Gastrocnemius medialis (tissue), 4 donors: ENCODE results near the gene PDE9A. TPM values are rescaled to one million over a fixed set of nuclear protein-coding genes. Genes with fewer than 3 reads are reported as not detected.

ENCODE experiments used
- ATAC-seq, 2 donors: fragments of 150-250 bp; one replicate each; pipeline ENCODE4 v1.9.1; 2016
- DNase-seq, 2 donors: peaks; one replicate each; pipeline ENCODE4 v3.0.0-alpha.2; 2019
- H3K27ac ChIP-seq, 4 donors: fragments of 200-600 bp; sonication (generic); 1 replicate in 1 of 4; 2 replicates in 3 of 4; pipeline ENCODE4 v1.5.1; 2016 to 2018; ENCODE audit warnings: mild to moderate bottlenecking in 2 of 4, moderate library complexity in 1 of 4
- H3K27me3 ChIP-seq, 3 donors: fragments of 200-600 bp; sonication (generic) in 2 of 3; 1 replicate in 1 of 3; 2 replicates in 2 of 3; pipeline versions ENCODE4 v1.5.1 to v1.6.0; 2016 to 2019; ENCODE audit warnings: mild to moderate bottlenecking in 1 of 3, moderate library complexity in 1 of 3
- H3K36me3 ChIP-seq, 2 donors: fragments of 200-600 bp; sonication (generic) in 1 of 2; one replicate each; pipeline ENCODE4 v1.5.1; 2017 to 2018
- H3K4me1 ChIP-seq, 2 donors: fragments of 200-600 bp; sonication (generic) in 1 of 2; one replicate each; pipeline ENCODE4 v1.5.1; 2016 to 2017; ENCODE audit warnings: mild to moderate bottlenecking in 2 of 2
- H3K4me3 ChIP-seq, 4 donors: fragments of 200-600 bp; sonication (generic) in 3 of 4; 1 replicate in 1 of 4; 2 replicates in 3 of 4; pipeline ENCODE4 v1.5.1; 2016 to 2019; ENCODE audit warnings: mild to moderate bottlenecking in 2 of 4
- H3K9me3 ChIP-seq, 3 donors: fragments of 200-600 bp; sonication (generic) in 2 of 3; 1 replicate in 1 of 3; 2 replicates in 2 of 3; pipeline ENCODE4 v1.5.1; 2016 to 2019
- POLR2A ChIP-seq, 2 donors: fragments of 450-650 bp; IDR thresholded peaks; one replicate each; pipeline ENCODE4 v1.6.1; 2017; ENCODE audit warnings: antibody characterized with exemption in 2 of 2, mild to moderate bottlenecking in 2 of 2, moderate library complexity in 2 of 2
- in situ Hi-C, 4 donors: fragments of 200-750 bp; cut with MboI; loops; one replicate each; pipeline versions ENCODE4 v1.15.0 to v1.8.0; 2017; ENCODE audit warnings: low sequenced_read_pairs in 4 of 4
- intact Hi-C: fragments of 100-400 bp; cut with DNase I; formaldehyde crosslinking; loops from one replicate; pipeline ENCODE4 v1.15.1; 2023; ENCODE audit warnings: low total_unique reads
- total RNA-seq, 4 donors: library from RNA; depleted of rRNA; stranded (reverse); fragments of >200 nt; gene quantifications; one replicate each; pipeline versions ENCODE4 v1.1.0 to v1.2.3, GENCODE V29; 2016
- TF ChIP-seq, protein P1 (sequence below), 5 experiments: fragments of 450-650 bp in 3 of 5; fragments of 200-600 bp in 2 of 5; sonication (generic) in 2 of 5; IDR thresholded peaks in 4 of 5; conservative IDR thresholded peaks in 1 of 5; 1 replicate in 4 of 5; 2 replicates in 1 of 5; pipeline ENCODE4 v1.5.1; 2016 to 2019; ENCODE audit warnings: antibody characterized with exemption in 5 of 5, mild to moderate bottlenecking in 3 of 5, moderate library complexity in 3 of 5

The PDE9A gene
- total RNA-seq, 4 donors from 2014 or later: 1.4 to 4.5 (median 1.8) TPM

DNA sequence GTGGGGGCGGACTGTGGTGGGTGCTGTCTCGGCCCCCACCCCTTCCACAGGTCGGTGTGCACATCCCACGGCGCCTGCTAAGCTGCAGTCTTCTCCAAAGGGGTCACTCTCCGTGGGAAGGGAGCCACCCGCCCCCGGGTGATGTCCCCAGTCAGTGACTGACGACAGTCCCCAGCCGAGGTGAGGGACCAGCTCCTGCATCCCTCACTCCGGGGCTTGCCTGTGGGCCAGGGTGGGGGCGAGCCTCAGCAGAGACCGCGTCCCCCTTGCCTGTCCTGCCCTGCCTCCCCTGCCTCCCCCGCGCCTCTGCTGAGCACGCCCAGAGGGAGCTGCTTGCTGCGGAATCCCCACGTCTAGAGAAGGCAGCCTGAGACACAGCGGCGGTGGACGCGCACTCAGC lies 35.9 kb upstream of the PDE9A start:
- no peak for ATAC-seq
- in situ Hi-C loops: loop anchor here in 1 of 4 donors (25.0 kb wide), 1 partner anchor 195 kb away; no protein-coding TSS in a partner anchor
- peaks cover 28 to 44% (median 40%) of the 10 kb centered on the region in 3 donors for H3K27me3 ChIP-seq

DNA sequence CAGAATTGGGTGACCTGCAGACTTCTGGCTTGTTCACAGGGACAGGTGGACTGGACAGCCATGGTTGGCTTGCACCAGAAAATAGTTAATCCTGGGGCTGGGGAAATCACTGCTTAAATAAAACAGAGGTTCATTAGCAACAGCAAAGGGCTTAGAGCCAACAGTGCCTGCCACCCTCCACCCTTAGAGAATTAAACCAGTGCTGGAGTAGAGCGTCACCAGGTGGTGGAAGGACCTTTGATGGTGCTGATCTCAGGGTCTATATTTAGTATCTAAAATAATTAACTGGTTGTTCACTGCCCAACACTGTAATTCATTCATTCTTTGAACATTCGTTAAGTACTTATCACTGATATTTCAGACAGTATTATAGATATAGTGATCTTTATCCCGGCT lies 34.7 kb upstream of the PDE9A start:
- H3K9me3 ChIP-seq: no peaks in the 10 kb centered on the region
- in situ Hi-C loops: loop anchor here in 1 of 4 donors (25.0 kb wide), 1 partner anchor 194 kb away; no protein-coding TSS in a partner anchor
- TF ChIP-seq, protein P1, sequence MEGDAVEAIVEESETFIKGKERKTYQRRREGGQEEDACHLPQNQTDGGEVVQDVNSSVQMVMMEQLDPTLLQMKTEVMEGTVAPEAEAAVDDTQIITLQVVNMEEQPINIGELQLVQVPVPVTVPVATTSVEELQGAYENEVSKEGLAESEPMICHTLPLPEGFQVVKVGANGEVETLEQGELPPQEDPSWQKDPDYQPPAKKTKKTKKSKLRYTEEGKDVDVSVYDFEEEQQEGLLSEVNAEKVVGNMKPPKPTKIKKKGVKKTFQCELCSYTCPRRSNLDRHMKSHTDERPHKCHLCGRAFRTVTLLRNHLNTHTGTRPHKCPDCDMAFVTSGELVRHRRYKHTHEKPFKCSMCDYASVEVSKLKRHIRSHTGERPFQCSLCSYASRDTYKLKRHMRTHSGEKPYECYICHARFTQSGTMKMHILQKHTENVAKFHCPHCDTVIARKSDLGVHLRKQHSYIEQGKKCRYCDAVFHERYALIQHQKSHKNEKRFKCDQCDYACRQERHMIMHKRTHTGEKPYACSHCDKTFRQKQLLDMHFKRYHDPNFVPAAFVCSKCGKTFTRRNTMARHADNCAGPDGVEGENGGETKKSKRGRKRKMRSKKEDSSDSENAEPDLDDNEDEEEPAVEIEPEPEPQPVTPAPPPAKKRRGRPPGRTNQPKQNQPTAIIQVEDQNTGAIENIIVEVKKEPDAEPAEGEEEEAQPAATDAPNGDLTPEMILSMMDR (IDR thresholded peaks at IDR 0.05 in 4 of 5, conservative IDR thresholded peaks at IDR 0.05 in 1 of 5): no peak
- no peak for TF ChIP-seq POLR2A (IDR thresholded peaks at IDR 0.05)
- H3K27ac ChIP-seq: no peak overlapping the region
- no peak overlapping the region for H3K4me3 ChIP-seq
- ATAC-seq: no peak
- H3K36me3 ChIP-seq: no peaks in the 10 kb centered on the region
- no peaks in the 10 kb centered on the region for H3K4me1 ChIP-seq
- peaks cover 36 to 47% (median 40%) of the 10 kb centered on the region in 3 donors for H3K27me3 ChIP-seq
- no peak for DNase-seq
- intact Hi-C loops: no loop called here

More for the DNA sequence above, 35.9 kb upstream of the PDE9A start:
- no peaks in the 10 kb centered on the region for H3K36me3 ChIP-seq
- intact Hi-C loops: no loop called here
- no peaks in the 10 kb centered on the region for H3K4me1 ChIP-seq
- H3K9me3 ChIP-seq: no peaks in the 10 kb centered on the region
- no peak for DNase-seq
- H3K27ac ChIP-seq: no peak overlapping the region
- no peak overlapping the region for H3K4me3 ChIP-seq
- TF ChIP-seq, protein P1 (IDR thresholded peaks at IDR 0.05 in 4 of 5, conservative IDR thresholded peaks at IDR 0.05 in 1 of 5): no peak
- no peak for TF ChIP-seq POLR2A (IDR thresholded peaks at IDR 0.05)

DNA sequence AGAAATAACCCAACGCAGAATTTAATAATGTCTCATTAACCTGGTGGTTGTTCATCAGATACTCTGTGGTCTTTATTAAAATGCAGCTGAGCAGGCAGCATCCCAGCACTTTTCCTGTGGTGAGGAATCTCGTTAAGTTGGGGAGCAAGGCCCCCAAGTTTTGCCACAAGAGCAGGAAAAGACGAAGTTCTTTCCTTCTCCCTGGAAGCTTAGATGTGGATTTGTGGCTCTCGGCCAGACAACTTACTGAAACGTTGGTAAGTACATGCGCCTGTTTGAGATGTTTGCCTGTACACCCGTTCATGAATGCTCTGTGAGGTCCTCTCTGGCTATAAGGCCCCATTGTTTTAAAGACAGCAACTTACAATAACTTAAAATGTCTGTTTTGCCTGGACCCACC lies 34.3 kb upstream of the PDE9A start:
- ATAC-seq (no peak), DNase-seq (no peak)
- in situ Hi-C loops (loop anchor here in 1 of 4 donors (25.0 kb wide), 1 partner anchor 193 kb away; no protein-coding TSS in a partner anchor), intact Hi-C loops (no loop called here)
- no peak overlapping the region for H3K4me3 ChIP-seq
- TF ChIP-seq, protein P1 (IDR thresholded peaks at IDR 0.05 in 4 of 5, conservative IDR thresholded peaks at IDR 0.05 in 1 of 5): no peak
- no peak for TF ChIP-seq POLR2A (IDR thresholded peaks at IDR 0.05)
- no peaks in the 10 kb centered on the region for H3K4me1 ChIP-seq
- no peak overlapping the region for H3K27ac ChIP-seq
- no peaks in the 10 kb centered on the region for H3K36me3 ChIP-seq
- H3K9me3 ChIP-seq: no peaks in the 10 kb centered on the region
- peaks cover 36 to 47% (median 40%) of the 10 kb centered on the region in 3 donors for H3K27me3 ChIP-seq

DNA sequence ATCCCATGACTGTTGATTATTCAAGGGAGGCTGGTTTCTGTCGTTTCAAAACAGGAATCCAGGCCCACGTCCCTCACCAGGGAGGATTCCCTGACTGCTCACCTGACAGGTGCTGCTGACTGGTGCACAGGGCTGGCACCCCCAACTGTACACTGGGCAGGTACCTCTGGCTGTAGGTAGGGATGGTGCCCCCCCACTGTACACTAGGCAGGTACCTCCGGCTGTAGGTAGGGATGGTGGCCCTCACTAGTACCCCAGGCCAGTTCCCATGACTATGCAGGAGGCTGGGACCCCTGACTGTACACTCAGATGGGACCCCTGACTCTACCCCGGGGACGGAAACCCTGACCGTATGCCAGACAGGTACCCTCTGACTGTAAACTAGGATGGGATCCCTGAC lies 33.6 kb upstream of the PDE9A start:
- in situ Hi-C loops (loop anchor here in 1 of 4 donors (25.0 kb wide), 1 partner anchor 192 kb away; no protein-coding TSS in a partner anchor), intact Hi-C loops (no loop called here)
- H3K27me3 ChIP-seq: peaks cover 37 to 47% (median 40%) of the 10 kb centered on the region in 3 donors

More for the DNA sequence above, 33.6 kb upstream of the PDE9A start:
- no peak for TF ChIP-seq POLR2A (IDR thresholded peaks at IDR 0.05)
- TF ChIP-seq, protein P1 (IDR thresholded peaks at IDR 0.05 in 4 of 5, conservative IDR thresholded peaks at IDR 0.05 in 1 of 5): no peak
- Histone ChIP-seq H3K27ac (no peak overlapping the region), H3K36me3 (no peaks in the 10 kb centered on the region), H3K9me3 (no peaks in the 10 kb centered on the region), H3K4me3 (no peak overlapping the region), H3K4me1 (no peaks in the 10 kb centered on the region)
- DNase-seq (no peak), ATAC-seq (no peak)
